Type B pancreatic cell (in vitro differentiated cells): Measurements from ENCODE around the gene APOL6. TPM values are rescaled to one million over a fixed set of nuclear protein-coding genes. Genes with fewer than 3 reads are reported as not detected.

Experiments used
- DNase-seq: peaks from one replicate; pipeline ENCODE4 v3.0.0; 2021; ENCODE audit warnings: mixed read lengths; ENCODE audit not compliant: unreplicated experiment; ENCODE audit errors: extremely low spot score
- H3K27ac Mint-ChIP-seq: 2 replicates; pipeline ENCODE4 v1.8.0; 2021; ENCODE audit warnings: mild to moderate bottlenecking, mixed read lengths
- H3K27me3 Mint-ChIP-seq: 2 replicates; pipeline ENCODE4 v1.8.0; 2021; ENCODE audit warnings: mixed read lengths
- H3K36me3 Mint-ChIP-seq: 2 replicates; pipeline ENCODE4 v1.8.0; 2021; ENCODE audit warnings: mixed read lengths
- H3K4me1 Mint-ChIP-seq: one replicate; pipeline ENCODE4 v1.8.0; 2021; ENCODE audit warnings: mixed read lengths; ENCODE audit not compliant: unreplicated experiment
- H3K4me3 Mint-ChIP-seq: 2 replicates; pipeline ENCODE4 v1.8.0; 2021; ENCODE audit warnings: mild to moderate bottlenecking, mixed read lengths
- H3K9me3 Mint-ChIP-seq: 2 replicates; pipeline ENCODE4 v1.8.0; 2021; ENCODE audit warnings: mixed read lengths
- total RNA-seq: library from RNA; stranded (reverse); gene quantifications from 2 replicates; pipeline ENCODE4 v1.2.1, GENCODE V29; 2021; ENCODE audit warnings: low replicate concordance
- TF ChIP-seq, protein P1 (sequence below): fragments of 200-600 bp; sonication (generic); conservative IDR thresholded peaks from 2 replicates; pipeline ENCODE4 v1.5.0; 2021; ENCODE audit warnings: antibody characterized with exemption, mild to moderate bottlenecking

The APOL6 gene
- total RNA-seq, 1 donor from 2014 or later: 9.0 TPM

DNA sequence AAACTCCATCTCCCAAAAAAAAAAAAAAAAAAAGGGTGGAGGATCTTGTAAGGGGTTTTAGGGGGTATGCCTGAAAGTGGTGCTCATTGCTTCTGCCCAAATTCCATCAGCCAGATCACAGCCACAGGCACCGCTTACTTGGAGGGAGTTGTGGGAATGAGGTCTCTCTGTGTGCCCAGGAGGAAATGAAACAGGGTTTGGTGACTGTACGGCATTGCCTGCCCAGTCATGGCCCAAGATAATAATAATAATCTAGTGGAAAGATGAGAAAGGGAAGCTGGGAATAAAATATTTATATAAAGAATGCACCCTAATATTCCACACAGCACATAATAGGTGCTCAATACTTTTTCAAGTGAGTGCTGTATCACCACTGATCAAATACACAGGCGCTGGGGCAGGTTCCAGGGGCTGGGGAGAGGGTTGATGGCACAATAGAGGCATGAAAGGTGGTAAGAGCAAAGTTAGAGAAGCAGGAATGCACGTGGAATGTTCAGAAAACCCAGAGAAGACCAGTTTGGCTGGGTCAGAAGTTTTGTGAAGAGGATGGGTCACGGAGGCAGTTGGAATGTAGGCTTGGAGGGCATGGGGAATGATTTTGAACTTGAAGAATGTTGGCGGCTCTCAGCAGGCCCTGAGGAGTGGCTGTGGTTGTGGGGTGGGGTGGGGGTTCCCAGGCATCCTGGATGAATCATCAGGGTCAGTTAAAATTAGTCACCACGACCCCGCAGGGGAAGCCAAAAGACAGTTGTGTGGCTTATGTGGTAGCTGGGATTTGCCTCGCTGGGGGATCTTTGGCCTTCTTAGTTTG is 18.6 kb upstream of the APOL6 start:
- Mint-ChIP-seq H3K4me3 (peak overlapping the region; percentile 50), H3K36me3 (peaks cover 4% of the 10 kb centered on the region), H3K9me3 (peaks cover 5% of the 10 kb centered on the region), H3K27ac (peak overlapping the region; percentile 94), H3K27me3 (no peaks in the 10 kb centered on the region), H3K4me1 (peaks cover 38% of the 10 kb centered on the region)
- TF ChIP-seq, protein P1, sequence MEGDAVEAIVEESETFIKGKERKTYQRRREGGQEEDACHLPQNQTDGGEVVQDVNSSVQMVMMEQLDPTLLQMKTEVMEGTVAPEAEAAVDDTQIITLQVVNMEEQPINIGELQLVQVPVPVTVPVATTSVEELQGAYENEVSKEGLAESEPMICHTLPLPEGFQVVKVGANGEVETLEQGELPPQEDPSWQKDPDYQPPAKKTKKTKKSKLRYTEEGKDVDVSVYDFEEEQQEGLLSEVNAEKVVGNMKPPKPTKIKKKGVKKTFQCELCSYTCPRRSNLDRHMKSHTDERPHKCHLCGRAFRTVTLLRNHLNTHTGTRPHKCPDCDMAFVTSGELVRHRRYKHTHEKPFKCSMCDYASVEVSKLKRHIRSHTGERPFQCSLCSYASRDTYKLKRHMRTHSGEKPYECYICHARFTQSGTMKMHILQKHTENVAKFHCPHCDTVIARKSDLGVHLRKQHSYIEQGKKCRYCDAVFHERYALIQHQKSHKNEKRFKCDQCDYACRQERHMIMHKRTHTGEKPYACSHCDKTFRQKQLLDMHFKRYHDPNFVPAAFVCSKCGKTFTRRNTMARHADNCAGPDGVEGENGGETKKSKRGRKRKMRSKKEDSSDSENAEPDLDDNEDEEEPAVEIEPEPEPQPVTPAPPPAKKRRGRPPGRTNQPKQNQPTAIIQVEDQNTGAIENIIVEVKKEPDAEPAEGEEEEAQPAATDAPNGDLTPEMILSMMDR: no peak
- no peak for DNase-seq

DNA sequence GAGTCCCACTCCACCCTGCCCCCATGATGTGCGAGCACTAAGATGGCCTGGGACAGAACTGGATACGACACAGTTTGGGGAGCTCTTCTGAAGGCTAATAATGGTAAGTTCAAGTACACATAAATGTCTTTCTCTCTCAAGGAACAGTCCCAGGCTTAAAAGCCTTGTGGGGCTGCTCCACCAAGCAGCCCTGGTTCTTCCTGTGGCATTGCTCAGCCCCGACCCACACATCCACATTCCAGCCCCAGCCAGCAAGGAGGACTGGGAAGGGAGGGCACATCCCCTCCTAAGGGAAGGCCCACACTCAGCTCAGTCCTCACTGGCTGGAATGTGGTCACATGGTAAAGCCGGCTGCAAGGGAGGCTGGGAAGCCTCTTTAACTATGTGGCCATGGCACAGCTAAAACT is 17.9 kb upstream of the APOL6 start:
- peaks cover 38% of the 10 kb centered on the region for H3K4me1 Mint-ChIP-seq
- H3K9me3 Mint-ChIP-seq: peaks cover 5% of the 10 kb centered on the region
- no peak overlapping the region for H3K4me3 Mint-ChIP-seq
- TF ChIP-seq, protein P1: no peak
- H3K36me3 Mint-ChIP-seq: peaks cover 4% of the 10 kb centered on the region
- H3K27me3 Mint-ChIP-seq: no peaks in the 10 kb centered on the region
- no peak for DNase-seq
- peak overlapping the region; percentile 56 for H3K27ac Mint-ChIP-seq

DNA sequence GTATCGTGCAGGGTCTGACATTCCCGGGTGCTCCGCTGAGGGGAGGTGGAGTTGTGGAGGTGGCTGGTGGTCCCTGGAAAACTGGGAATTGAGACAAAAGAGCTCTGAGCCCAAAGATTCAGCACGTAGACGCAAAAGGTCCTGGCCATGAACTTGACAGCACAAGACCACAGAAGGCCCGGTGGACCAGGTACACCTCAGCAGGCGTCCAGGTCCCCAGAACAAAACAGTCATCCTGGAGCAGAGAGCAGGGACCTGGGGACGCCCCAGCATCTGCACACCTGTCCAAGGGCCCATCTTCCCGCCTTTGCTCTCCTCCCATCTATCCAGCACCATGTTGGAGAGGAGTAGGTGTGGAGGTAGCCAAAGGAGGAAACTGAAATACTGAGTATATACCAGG is 17.4 kb upstream of the APOL6 start:
- DNase-seq: no peak
- Mint-ChIP-seq H3K9me3 (peaks cover 5% of the 10 kb centered on the region), H3K4me1 (peaks cover 36% of the 10 kb centered on the region), H3K36me3 (peaks cover 4% of the 10 kb centered on the region), H3K4me3 (no peak overlapping the region), H3K27me3 (no peaks in the 10 kb centered on the region), H3K27ac (peak overlapping the region; percentile 56)
- TF ChIP-seq, protein P1: no peak

DNA sequence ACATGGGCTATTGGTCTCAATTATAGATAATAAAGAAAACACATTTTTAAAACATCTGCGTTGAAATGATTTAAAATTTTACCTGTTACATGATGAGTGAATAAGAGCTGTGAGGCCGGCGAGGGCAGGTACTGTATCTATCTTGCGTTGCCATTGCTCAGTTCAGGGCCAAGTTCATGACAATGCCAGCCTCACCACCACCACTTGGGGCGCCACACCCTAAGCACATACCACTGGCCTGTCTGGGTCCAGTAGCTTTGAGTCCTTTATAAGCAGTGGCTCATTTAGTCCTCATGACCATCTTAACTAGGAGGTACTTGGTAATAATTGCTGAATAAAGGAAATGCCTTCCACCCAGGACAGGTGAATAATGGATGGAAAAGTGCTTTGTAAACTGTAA is 16.6 kb upstream of the APOL6 start:
- Mint-ChIP-seq H3K4me3 (no peak overlapping the region), H3K9me3 (peaks cover 5% of the 10 kb centered on the region), H3K4me1 (peaks cover 34% of the 10 kb centered on the region), H3K36me3 (peaks cover 4% of the 10 kb centered on the region), H3K27me3 (no peaks in the 10 kb centered on the region), H3K27ac (peak overlapping the region; percentile 53)
- TF ChIP-seq, protein P1: peak; percentile 71
- DNase-seq: no peak

DNA sequence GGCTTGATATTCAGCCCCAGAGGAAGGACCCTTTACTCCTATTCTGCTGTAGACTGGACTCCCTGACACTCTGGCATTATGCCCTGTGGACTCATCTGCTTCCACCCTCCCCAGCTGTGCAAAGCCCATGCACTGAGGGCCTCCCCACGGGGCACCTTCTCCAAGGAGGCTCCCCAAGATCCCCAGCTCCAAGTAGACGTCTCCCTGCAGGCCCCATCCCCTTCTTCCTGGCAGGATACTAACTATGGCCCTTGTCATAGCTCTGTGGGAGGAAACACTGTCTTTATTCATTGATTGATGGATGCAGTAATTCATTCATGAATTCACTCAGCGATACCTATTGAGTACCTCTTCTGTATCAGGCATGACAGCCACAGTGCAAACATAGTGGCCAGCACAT is 15.3 kb upstream of the APOL6 start:
- Mint-ChIP-seq H3K4me1 (peaks cover 31% of the 10 kb centered on the region), H3K27ac (peak overlapping the region; percentile 72), H3K4me3 (peak overlapping the region; percentile 12), H3K27me3 (no peaks in the 10 kb centered on the region), H3K9me3 (peaks cover 5% of the 10 kb centered on the region), H3K36me3 (peaks cover 4% of the 10 kb centered on the region)
- TF ChIP-seq, protein P1: no peak
- no peak for DNase-seq
